ENCODE results near the gene LMNA.
"Not testable (repeated sequence)": the region's sequence is repeated elsewhere in the genome, so short reads cannot be mapped to it uniquely, and the experiment has no call there.

LMNA gene

DNA sequence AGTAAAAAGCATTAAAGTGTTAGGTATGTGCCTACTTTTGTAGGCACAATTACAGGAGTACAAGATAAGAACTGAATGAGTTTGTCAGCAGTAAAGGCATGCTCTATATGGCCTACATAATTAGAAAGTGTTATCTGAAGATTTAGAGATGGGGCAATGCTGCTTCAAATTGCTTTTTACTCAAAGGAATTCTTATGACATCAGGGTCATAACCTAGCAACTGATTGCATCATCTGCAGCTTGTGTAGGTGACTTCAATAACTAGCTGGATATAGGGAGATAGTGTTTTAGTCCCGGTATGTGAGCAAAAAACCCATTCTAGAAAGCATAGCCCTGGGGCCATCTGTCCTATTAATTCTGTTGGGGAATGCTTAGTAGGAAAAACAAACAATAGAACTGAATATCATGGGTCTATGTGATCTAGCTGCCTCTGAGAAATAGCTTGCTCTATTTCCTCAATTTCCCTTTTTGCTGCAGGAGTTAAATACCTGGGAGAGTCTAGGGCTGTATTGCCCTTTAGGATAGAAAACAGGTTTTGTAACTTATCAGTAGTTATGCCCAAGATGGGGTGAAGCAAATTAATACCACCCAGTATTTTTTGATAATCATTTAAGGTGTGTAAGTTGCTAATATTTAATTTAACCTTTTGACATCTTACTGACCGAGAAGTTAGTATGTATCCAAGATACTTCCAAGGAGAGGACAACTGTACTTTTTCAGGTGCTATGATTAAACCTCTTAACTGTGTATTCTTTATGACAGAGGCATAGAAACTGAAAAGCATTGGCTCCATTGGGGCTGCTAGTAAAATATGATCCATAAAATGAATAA is 72.1 kb downstream of the LMNA start:
- DNase-seq (ENCODE audit: low read depth); H3K4me3 ChIP-seq (ENCODE audit: control insufficient read depth, low read depth, low read length): not testable (repeated sequence)

All from AG09309 (cell line).